Stimulated activated CD8-positive, alpha-beta memory T cell treated with anti-CD3 and anti-CD28 coated beads, Interleukin-4, amount 100 ng/mL, for 24 hours (primary cell): ENCODE results near the gene ST6GALNAC6.

Experiments
- DNase-seq: peaks from one replicate; pipeline ENCODE4 v3.0.0-alpha.2; 2020; ENCODE audit warnings: low read depth

ST6GALNAC6 gene, protein sequence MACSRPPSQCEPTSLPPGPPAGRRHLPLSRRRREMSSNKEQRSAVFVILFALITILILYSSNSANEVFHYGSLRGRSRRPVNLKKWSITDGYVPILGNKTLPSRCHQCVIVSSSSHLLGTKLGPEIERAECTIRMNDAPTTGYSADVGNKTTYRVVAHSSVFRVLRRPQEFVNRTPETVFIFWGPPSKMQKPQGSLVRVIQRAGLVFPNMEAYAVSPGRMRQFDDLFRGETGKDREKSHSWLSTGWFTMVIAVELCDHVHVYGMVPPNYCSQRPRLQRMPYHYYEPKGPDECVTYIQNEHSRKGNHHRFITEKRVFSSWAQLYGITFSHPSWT

DNA sequence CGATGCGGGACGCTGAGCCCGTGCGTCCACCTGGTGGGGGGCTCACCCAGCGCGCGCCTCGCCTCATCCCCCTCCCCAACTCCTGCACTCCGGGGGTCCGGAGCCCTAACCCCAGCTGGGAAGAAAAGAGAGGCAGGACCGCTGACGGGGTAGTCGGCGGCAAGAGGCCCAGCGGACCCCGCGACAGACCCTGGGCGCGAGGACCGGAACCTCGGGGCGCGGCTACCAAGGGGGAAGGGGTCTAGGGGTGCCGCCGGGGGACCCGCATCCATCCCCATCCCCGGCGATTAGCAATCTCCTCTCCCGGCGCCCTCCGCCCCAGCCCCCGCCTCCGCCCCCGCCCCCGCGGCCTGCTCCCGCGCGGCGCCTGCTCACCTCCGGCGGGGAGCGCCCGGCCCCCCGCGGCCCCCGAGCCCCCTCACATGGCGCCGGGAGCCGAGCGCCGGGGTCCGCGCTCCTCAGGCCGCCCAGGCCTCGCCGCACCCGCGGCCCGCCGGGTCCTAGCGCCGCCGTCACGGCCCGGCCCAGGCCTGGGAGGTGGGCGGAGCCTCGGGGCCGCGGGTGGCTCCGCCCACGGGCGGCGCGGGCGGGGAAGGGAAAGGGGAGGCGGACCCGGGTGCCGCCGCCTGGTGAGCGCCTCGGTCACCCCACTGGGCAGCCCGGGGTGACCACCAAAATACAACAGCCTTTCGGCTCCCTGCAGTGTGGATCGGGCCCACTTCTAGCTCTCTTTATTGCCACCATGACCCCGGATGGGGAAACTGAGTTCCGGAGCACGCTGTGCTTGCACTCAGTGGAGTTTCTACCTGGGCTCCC lies at the start of gene ST6GALNAC6:
TSS of gene ST6GALNAC6 (minus strand) at position 476 of the 816 bp plus-strand sequence. CDS start 1,622 bp downstream, outside the sequence.
- DNase-seq, result peak; percentile 61

DNA sequence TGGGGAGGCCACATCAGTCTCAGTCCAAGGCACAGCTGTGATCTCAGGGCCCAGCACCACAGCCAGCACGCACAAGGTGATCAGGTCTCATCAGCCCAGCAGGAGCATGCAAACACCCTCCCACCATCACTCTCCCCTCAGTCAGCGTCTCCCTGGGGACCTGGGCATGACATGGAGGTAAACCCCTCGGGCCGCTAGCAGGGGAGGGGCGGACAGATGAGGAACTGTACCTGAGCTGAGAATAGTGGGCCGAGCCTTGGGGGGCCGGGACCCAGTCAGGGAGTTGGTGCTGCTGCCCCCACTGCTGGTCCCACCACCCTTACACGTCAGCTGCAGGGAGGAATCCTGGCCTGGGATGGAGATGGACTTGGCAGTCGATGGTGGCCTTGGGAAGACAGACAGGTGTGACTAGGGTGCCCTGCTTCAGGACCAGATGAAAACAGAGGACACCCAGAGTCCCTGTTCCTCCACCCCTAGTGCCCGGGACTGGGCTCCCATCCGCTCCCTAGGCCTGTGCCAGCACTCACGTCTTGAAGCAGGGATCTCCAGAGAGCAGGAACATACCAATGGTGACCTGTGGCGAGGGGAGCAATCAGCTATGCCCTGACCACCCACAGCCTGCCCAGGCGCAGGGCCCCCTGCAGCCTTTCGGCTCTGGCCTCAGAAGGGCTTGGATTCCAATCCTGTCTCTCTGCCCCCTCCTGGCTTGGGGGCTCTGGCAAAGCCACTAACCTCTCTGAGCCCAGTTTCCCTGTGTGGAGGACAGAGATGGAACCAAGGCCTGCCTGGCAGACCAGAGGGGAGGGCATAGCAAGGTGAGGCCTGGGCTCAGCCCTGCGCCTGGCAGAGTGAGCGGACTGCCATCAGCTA lies 48.7 kb upstream of the ST6GALNAC6 start:
- DNase-seq, result no peak

DNA sequence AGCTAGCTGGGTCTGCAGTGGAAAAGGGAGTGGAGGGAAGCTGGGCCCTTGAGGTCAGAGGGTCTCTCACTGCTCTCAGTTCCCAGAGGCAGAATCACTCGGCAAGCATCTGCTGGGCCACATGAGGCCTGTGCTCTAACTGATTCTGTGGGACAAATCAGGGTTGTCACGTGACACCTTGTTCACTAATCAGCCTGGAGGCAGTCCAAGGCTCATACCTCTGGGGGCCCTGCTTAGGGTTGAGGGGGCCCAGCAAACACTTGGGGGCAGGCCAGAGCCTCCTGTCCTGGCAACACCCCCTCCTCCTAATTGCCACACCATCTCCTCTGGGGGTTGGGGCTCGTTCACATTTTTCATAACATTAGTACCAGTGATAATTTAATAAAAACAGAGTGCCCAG lies 47.3 kb upstream of the ST6GALNAC6 start:
- DNase-seq, result no peak

DNA sequence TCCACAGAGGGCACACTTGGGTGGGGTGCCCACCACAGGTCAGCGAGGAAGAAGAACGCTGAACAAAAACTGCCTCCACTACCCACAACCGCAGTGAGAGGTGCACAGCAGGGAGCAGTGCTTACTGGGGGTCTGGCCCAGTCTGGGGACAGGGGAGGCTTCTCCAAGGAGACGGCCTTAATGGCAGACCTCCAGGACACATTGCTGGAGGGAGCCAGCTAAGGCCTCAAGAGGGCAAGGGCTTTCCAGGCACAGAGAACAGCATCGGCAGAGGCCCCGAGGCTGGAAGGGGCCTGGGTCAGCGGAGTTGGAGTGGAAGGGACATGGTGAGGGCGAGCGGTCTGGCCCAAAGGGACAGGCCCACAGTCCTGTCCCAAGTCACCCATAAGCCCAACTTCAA lies 46.5 kb upstream of the ST6GALNAC6 start:
- DNase-seq, result no peak

DNA sequence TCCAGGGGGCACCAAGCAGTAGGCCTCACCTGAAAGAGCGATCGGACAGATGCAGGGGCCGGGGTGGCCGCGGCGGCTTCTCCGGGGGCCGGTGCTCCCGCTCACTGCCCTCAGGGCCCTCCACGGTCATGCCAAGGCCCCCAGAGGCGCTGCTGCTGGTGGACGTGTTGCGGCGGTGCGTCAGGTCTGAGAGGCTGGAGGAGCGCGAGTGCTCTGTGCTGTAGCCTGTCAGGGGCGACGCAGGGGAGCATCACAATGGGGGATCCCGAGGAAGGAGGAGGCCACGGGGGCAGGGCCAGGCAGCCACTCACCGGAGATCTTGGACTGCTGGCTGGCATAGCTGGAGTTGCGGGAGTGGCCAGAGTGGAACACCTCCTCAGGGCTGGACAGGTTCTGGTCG lies 45.9 kb upstream of the ST6GALNAC6 start:
- no peak for DNase-seq

DNA sequence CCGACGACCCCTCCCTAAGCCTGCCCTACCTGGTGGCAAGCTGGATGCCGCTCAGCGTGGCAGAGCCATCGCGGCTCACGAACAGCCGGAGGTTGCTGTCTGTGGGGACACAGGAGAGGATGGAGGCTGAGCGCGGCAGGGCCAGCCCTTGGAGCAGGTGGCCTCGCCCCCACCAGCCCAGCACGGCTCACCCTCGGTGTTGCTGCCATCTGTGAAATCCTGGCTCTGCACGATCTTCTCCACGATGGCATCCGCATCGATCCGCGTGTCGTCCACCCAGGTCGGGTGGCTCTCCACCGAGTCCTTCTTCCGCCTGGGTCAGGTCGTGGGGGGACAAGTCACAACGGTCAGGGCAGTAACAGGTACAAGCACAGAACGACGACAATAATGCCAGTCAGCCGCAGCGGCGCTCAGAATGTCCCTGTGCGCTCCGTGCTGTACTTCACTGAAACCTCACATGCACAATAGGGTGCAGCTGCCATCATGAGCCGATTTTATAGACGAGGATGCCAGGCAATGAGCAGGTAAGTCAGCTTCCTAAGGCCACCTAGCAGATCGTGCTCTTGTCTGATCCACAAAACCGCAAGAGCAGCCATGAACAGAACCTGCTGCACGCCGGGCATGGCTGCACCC lies 45.3 kb upstream of the ST6GALNAC6 start:
- no peak for DNase-seq

DNA sequence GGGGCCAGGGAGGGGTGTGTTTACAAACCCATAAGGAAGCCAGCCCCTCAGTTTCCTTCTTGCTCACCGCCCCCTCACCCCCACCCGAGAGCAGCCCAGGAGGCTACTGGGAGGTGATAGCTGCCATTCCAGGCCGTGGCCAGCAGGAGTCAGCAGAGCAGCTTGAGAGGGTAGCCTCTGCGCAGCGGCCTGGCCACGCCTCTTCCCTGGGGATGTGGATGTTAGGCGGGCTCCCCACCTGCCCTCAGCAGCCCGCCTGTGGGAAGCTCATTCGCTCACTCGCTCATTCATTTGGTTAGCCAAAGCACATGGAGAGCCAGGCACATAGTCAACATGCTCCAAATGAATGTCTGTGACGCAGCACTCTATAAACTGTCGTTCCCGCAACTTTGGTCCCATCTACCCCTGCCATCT lies 44.3 kb upstream of the ST6GALNAC6 start:
- DNase-seq, result peak; percentile 72

DNA sequence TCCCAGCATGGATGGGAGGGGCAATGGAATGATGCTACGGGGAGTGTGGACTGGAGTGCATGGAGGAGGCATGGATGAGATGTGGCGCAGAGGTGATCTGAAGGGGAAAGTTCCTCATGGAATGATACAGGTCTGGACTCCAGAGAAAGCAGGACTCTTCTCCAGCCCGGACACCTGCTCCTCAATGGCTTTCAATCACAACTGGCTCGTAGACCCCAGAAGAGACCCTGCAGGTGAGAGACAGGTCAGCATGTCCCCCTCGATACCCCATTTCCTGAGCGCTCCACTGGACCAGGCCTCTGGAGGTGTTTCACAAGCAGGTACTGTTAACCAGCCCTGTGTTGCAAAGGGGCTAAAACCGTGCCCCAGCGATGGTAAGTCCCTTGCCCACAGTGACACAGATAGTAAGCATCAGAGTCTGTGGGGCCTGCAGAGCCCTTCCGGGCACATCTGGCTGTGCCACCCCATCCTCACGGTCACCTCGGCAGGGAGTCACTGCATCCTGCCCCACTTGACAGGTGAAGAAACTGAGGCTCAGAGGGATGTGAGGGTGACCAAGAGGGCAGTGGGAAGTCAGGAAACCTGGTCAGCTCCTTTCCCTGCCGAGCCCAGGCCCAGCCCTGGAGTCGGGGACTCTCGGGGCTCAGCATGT lies 43.7 kb upstream of the ST6GALNAC6 start:
- DNase-seq, result no peak

DNA sequence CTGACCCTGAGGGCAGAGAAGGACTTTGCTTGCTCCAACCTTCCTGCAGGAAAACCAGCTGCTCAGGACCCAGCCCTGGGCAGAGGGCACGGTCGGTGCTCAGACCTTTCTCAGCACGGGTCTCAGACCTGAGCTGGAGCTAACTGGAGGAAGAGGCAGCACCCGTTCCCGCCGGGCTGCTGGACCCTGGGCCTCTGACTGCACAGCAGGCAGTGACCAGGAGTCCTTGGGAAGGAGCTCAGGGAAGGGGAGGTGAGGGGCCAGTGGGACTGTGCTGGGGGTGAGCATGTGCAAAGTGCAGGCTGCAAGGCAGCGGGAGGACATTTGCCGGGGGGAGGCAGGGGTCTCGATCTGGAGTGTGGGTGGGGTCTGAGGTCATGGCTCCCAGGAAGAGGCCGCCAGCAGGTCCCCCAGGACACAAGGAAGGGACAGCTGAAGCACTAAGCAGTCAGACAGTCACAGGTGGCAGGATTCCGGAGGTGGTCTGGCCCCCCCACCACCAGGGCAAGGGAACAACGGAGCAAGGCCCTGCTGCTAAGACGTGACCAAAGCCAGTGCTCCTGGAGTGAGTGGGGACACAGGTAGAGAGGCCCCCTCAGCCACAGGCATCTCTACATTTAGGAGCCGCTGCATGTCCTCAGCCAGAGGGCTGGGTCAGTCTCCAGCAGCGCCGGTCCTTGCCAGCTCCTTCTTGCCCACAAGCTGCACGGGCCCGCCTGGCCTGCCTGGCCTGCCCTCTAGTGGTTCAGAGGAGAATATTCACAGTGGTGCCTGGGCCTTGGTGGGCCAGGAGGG lies 43.0 kb upstream of the ST6GALNAC6 start:
- DNase-seq, result no peak

DNA sequence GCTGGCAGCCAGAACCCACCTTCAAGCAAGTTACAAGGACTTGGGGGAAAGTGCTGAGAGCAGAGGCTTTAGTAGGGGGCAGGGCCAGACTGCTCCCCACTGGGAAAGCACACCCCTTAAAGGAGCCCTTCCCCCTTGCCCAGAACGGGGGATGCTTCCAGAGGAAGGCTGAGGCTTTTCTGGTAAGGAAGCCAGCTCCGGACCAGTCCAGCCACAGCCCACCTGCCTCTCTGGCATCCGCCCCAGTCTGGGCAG lies 42.5 kb upstream of the ST6GALNAC6 start:
- no peak for DNase-seq

DNA sequence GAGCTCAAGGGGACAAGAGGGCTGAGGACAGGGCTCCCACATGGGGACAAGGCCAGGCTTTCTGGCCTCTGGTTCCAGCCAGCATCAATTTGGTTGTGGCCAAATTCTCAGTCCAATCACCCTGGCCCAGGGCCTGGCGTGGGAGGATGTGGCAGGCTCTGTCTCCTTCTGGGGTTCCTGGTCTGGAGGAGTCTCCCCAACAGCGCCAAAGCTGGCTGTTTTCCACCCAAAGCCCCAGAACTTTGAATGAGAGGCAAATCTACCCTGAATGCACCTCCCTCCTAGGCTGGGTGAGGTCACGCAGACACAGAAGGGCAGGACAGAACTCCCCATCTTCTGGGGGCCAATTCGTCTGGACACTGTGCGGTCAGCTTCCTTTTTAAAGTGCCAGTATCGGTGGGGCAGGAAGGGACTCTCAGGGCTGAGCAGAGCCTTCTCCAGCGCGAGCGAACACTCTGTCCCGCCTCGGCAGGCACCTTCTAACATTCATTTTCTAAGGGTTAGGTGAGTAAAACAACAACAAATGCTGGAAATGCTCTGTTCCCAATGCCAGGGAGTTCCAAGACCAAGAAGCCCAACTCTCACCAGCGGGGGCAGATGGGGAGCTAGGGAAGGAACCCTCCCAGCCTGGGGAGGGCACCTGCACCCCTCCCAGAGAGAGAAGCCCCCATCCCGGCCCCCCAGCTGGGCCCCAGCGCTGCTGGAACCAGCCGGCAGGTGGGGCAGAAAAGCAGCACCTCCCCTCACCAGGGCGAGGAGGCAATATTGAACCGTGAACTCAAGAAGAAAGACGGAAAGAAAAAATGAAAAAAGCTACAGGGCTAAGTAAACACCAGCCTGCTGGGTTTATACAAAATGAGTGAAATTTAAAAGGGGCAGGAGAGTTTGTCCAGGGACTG lies 41.9 kb upstream of the ST6GALNAC6 start:
- DNase-seq, result no peak

DNA sequence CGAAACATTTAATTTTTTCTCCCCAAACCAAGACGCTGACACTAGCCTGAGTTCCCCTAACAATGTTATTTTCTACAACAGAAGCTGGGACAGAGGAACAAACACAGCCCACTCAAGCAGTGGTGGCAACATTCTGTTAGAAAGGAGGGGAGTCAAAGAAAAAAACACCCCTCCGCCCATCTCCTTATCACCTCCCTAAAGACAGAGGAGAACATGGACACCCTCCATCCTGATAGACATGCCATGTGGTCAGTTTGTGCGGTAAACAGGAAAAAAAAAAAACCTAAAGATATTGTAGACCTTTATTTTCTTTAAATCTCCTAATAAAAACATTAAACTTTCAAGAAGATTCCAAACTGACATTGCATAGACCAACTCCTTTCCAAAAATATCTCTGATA lies 41.2 kb upstream of the ST6GALNAC6 start:
- no peak for DNase-seq

DNA sequence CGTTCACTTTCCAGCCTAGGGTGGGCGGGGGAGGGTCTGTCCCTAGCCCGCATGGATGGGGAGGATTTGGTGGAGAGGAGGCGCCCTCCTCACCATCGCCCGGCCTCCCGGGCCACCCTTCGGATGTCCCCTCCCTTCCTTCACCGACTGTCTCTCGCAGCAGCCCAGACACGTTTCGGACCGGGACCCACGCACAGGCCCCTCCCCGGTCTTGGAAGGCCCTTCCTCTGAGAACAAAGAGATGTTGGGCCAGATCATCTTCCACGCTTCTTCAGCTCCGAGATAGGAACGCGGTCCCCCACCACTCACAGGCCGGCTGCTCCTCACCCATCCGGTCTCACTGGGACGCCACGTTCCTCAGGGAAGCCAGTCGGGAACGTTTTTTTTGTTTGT lies 38.9 kb upstream of the ST6GALNAC6 start:
- no peak for DNase-seq

DNA sequence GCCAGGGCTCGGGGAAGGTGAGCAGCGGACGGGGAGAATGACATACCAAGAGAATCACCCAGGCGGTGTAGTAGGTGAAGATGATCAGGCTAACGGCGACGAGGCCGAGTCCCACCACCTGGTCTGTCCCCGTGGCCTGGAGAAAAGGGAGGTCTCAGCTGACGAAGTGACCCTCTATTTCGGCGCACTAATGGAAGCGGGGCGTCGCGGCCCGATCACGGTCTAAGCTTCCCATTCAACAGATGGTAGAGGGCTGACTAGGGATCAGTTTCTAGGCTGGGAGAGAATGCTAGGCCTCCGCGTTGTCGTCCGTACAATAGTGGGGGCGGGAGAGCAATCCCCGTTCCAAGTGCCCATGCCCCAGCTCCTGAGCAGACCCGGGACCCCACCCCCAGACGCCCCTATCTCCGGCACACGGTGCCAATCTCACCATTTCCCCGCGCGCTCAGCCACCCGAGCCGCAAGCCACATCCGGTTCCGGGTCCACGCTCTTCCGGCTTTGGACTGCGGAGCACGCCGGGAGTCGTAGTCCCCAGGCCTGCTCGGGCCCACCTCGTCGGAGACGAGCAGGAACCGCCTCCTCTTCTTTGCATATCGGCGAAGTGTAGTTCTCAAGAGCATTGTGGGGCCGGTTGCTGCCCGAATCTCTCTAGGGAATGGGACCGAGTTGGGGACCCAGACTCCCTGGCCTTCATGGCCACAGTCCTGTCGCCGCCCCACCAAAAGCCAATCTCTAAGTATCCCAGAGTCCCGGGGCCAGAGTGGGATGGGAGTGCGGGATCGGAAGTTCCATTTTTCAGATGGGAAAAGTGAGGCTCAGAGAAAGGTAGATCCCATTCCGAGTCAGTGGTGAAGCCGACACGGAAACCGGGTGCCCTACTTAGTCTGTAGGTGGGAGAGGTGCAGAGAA lies 38.2 kb upstream of the ST6GALNAC6 start, which contains the start of gene DPM2:
TSS of gene DPM2 (minus strand) at position 467 of the 910 bp plus-strand sequence. CDS start at position 433, 34 bp downstream.
- DNase-seq, result peak; percentile 79

DNA sequence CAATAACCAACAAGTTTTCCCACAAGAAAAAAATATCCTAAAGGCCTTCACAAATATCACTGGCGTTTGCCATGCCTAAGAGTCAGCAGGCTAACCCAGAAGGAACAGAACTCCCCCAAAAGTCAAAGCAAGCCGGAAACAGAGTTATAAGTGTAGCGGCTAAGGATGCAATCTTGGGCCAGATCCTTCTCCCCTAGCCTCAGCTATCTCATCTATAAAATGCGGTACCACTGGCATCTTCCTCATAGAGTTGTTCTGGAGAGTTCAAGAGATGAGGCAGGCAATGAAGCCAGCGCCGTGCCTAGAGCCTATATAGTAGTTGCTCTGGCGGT lies 37.6 kb upstream of the ST6GALNAC6 start:
- no peak for DNase-seq

DNA sequence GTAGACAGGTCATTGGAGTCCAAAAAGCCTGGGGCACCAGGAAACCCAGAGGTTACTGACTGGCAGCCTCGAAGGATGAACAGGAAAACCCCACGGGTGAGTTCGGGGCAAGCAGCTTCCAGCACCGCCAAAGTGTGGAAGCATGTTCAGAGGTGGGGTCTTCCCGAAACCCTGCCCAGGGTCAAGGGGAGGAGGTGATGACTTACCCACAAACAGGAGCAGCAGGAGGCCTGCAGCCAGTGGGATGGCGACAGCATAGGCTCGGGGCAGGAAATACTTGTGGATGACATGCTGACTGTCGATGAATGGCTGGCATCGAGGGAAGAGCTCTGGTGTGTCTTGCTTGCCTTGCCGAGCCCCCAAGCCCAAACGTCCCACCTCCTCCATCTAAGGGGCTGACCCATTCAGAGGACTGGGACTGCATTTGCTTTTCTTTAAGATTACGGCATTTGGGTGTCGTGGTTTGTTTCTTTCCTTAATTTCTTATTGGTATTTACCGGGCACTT lies 37.0 kb upstream of the ST6GALNAC6 start:
- no peak for DNase-seq

DNA sequence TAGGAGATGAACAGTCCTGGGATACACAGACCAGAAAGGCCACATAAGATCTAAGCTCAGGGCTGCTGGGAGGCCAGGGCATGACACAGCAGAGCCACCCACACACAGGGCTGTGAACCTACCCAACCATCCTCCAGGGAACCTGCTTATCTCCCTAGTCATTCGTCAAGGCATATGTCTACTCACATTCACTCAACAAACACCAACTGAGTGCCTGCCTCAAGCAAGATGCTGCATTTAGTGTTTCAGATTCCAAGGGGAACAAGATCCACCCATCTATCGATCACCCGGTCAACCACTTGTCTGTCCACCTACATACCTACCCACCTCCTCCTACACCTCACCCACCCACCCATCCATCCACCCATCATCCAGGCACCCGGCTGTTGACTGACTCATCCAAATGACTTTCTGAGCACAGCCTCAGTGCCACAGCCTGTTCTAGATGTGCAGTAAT lies 36.4 kb upstream of the ST6GALNAC6 start:
- no peak for DNase-seq

DNA sequence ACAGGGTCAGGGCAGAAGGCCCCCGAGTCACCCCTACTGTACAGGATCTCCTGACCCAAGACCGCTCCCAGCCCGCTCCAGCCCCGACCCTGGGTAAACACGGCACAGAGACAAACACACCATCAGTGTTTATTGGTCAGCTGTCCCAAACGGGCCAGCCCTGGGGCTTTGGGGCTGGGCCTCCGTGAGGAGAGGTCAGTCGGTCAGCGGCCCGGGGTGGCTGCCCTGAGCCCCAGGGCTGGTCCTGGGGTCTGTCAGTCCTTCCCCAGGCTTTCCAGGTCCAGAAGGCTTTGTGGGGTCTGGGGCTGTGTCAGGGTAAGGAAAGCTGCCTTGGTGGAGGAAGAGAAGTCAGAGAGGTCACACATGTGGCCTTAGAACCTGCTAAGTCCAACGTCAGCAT lies 35.6 kb upstream of the ST6GALNAC6 start:
- DNase-seq, result no peak
